ENCODE measurements around the gene RING1.
"Not testable (repeated sequence)": the region's sequence is repeated elsewhere in the genome, so short reads cannot be mapped to it uniquely, and the experiment has no call there.

Gene RING1

GRCh38 chr6:33207552-33208090, 679 bp upstream of the RING1 start:
- DNase-seq, result no peak

GRCh38 chr6:33209856-33210255, 1.6 kb downstream of the RING1 start:
- DNase-seq, result no peak

GRCh38 chr6:33211136-33211535, 2.8 kb downstream of the RING1 start:
- DNase-seq, result no peak

GRCh38 chr6:33211666-33212422, 3.5 kb downstream of the RING1 start:
- no peak for DNase-seq

- no peak for DNase-seq
Observed at GRCh38 chr6:33212857-33213165, 4.5 kb downstream of the RING1 start.

DNA sequence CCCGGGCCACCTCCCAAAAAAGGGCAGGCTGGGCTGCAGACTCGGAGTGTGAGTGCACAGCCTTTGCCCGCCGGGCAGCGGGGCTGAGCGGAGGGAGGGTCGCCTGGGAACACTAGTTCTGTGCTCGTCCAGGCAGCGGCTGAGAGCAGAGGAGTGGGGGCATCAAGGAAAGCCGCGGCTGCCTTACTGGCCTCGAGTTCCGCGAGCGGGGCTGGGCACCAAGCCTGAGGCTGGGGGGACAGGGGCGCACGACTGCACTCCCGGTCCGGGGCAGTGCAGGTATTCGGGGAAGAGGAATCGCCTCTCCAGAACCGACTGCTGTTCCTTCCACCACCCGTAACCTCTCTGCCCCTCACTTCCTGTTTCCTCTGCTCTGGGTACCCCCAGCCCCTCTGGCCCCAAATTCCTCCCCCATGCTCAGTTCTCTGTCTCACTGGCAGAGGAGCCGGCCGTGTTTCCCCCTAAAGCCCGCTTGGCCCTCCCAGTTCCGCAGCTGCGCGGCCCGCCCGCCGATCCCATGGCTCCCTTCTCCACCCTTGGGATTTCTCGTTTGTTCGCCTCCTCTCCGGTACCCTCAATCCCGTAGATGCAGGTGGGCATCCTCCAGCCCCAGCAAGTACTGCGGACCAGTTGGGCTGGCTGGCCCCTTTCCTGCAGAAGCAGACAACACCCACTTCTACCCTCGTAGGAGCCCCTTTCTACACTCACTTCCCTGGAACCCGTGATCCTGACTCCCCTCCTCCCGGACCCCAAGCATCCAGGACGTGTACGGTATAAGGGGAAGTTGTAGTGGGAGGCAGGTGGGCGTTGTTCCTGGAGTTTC, 5.1 kb downstream of the RING1 start:
- DNase-seq, result no peak

- no peak for DNase-seq
Observed at GRCh38 chr6:33213989-33214335, 5.7 kb downstream of the RING1 start.

- no peak for DNase-seq
Observed at GRCh38 chr6:33215271-33216116, 7.2 kb downstream of the RING1 start.

DNA sequence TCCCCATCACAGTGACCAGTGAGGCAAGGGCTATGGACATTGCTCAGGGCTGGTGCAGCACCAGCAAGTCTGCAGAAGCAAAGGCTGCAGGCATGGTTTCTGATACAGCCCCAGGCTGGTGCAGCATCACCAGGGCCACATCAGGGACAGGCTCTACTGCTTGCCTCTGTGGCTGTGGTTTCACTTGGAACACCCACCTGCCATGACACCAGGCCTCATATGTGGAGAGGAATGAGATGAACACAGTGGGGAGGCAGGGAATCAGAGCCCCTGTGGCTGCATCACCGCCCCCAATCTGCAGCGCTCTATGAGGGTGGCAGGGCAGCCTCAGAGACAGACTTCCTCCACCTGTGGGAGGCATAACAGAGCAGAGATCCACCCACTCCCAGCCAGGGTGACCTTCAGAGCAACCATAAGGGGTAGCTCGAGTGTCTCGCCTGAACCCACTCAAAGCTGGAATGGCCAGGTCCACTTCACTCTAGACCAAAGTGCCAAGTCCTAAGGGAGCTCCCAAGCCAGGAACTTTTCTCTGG, 7.9 kb downstream of the RING1 start:
- DNase-seq, result no peak

GRCh38 chr6:33217246-33217645, 8.9 kb downstream of the RING1 start:
- no peak for DNase-seq

GRCh38 chr6:33217681-33218080, 9.4 kb downstream of the RING1 start:
- no peak for DNase-seq

GRCh38 chr6:33226503-33227120, 18.3 kb downstream of the RING1 start:
- not testable (repeated sequence) for DNase-seq

GRCh38 chr6:33235221-33235634, 26.9 kb downstream of the RING1 start:
- DNase-seq, result no peak

DNA sequence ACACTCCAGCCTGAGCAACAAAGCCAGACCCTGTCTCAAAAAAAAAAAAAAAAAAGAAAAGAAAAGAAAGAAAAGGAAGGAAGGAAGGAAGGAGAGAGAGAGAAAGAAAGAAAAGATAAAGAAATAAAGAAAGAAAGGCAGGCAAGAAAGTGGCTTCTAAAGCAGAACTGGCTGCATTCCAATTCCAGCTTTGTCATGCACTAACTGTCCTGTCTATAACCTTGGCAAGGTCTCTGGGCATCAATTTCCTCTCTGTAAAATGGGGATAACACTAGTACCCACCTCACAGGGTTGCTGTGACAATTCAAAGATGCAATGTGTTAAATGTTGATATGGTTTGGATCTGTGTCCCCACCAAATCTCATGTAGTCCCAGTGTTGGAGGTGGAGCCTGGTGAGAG, 28.0 kb downstream of the RING1 start:
- DNase-seq, result no peak

- no peak for DNase-seq
Observed at GRCh38 chr6:33236852-33237251, 28.6 kb downstream of the RING1 start.

DNA sequence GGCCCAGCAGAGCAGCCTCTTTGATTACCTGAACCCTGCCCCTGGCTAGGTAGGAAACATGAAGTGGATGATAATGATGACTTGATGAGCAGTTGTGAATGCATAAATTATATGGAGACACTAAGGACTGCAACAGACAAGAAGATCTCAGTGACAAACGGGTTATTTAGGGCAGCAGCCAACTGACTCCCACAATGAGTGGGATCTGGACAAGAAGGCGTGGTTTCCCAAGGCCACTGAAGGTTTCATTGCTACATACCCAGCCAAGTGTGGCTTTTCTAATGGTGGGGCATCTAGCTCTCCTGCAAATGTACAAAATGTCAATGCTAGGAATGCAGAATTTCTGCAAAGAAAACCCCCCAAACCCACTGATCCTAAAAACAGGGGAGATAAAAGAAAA, 29.4 kb downstream of the RING1 start:
- no peak for DNase-seq

GRCh38 chr6:33241968-33242367, 33.7 kb downstream of the RING1 start:
- DNase-seq, result peak; percentile 72

- DNase-seq, result no peak
Observed at GRCh38 chr6:33243476-33243875, 35.2 kb downstream of the RING1 start.

DNA sequence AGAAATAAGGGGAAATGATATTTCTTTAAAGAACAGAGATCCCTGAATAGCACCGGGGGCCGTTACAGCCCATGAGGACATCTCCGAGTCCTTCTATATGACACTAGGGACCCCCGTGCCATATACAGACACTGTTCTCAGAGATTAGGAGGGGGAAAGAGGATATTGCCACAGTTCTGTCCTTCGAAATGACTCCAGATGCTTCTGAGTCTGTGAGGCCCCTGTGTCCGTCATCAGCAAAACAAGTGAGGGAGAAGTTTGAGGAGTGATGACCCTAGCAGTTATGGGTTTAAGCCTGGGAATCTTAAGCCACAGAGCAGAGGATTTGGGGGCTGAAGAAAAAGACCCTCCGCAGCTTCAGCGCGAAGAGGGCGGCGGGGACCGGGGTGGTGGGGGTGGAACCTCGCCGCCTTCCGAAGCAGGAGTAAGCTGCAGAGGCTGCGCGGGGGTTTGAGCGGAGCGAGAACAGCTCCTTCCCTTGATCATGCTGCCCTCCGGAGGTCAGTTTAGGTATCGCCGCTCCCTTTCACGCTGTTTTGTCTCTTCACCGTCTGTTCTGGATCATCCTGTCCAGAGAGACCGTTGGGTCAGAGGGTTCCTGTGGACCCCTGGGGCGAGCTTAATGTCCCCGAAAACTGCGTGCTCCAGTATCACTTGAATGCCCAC, 39.8 kb downstream of the RING1 start:
- DNase-seq, result peak; percentile 92

DNA sequence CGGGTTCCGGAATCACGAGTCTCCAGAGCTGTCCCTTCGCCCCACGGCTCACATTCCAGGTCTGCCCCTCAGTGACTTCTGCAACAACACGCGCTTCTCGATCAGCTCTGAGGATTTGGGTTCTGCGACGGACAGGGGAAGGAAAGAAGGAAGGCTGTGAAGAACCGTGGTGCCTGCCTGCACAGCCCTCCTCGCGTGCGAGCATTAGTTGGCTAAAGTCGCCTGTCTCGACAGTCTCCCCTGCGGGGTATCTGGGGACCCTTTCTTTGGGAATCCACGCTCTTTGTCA, 40.3 kb downstream of the RING1 start:
- no peak for DNase-seq

DNA sequence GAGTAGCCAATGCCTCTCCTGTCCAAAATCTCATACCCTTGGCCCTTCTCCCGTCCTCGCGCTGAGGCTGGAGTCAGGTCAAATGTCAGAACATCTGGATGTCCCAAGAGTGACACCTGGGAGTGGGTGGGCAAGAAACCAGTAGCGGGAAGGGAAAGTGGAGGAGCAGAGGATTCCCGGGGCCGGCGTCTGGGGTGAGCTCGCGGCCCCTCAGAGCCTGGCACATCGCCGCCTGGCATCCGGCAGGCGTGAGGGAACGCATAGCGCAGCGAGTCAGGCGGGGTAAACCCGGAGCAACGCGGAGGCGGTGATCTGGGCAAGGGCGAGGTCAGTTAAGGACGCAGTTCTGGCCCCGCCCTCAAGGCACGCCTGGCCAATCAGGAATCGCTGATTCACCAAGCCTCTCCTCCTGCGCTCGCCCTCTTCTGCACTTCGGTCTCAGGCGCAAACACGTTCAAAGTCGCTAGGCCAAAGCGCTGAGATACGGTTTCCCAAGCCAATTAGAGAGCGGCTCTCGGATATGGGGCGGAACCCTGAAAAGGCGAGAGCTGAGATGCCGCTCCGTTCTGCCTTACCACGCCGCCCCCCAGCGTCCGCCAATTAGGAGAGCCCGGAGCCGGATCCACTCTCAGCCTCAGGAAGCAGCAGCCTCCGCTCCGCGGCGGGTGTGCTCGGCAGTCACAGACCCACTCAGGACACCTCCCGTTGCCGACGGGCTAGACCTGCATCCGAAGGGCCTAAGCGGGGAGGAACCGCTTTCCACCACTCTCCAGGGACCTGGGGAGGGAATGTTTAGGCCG, 40.8 kb downstream of the RING1 start:
- DNase-seq, result peak; percentile 99
